Measurements from ENCODE around the gene PRPF8. TPM values are rescaled to one million over a fixed set of nuclear protein-coding genes. Genes with fewer than 3 reads are reported as not detected.
"Not testable (repeated sequence)": the region's sequence is repeated elsewhere in the genome, so short reads cannot be mapped to it uniquely, and the experiment has no call there.

Gene PRPF8
- total and polyA plus RNA-seq, 2 donors (not counting 1 experiment from before 2014, with no cell fraction given): 177 to 423 TPM

GRCh38 chr17:1673041-1673785 is 11.5 kb downstream of the PRPF8 start:
- H3K79me2 ChIP-seq (ENCODE audit: control insufficient read depth, insufficient read depth, low read length): peaks cover 58% of the 10 kb centered on the region
- no peak overlapping the region for H3K27ac ChIP-seq (ENCODE audit: low read length in 2 of 2)
- CTCF ChIA-PET: interaction anchor here (5.2 kb wide), 1 partner anchor 111 kb away, joined by 57 read pairs; no protein-coding TSS in a partner anchor
- TF ChIP-seq, protein P1, sequence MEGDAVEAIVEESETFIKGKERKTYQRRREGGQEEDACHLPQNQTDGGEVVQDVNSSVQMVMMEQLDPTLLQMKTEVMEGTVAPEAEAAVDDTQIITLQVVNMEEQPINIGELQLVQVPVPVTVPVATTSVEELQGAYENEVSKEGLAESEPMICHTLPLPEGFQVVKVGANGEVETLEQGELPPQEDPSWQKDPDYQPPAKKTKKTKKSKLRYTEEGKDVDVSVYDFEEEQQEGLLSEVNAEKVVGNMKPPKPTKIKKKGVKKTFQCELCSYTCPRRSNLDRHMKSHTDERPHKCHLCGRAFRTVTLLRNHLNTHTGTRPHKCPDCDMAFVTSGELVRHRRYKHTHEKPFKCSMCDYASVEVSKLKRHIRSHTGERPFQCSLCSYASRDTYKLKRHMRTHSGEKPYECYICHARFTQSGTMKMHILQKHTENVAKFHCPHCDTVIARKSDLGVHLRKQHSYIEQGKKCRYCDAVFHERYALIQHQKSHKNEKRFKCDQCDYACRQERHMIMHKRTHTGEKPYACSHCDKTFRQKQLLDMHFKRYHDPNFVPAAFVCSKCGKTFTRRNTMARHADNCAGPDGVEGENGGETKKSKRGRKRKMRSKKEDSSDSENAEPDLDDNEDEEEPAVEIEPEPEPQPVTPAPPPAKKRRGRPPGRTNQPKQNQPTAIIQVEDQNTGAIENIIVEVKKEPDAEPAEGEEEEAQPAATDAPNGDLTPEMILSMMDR (IDR thresholded peaks at IDR 0.05): no peak
- TF ChIP-seq EZH2 (IDR thresholded peaks at IDR 0.05; ENCODE audit: borderline replicate concordance, insufficient read depth, low read depth, low read length, poor library complexity, severe bottlenecking): no peak
- H3K4me1 ChIP-seq (ENCODE audit: control insufficient read depth in 2 of 2, insufficient read depth in 2 of 2, low read length in 2 of 2): no peaks in the 10 kb centered on the region
- H3K36me3 ChIP-seq (replicated peaks in 1 of 2; ENCODE audit: control extremely low read depth in 1 of 2, control insufficient read depth in 1 of 2, extremely low read depth in 1 of 2, insufficient read depth in 2 of 2, low read length in 1 of 2): peaks cover 1 to 91% of the 10 kb centered on the region in 2 experiments
- no peaks in the 10 kb centered on the region for H3K27me3 ChIP-seq (replicated peaks in 1 of 4; ENCODE audit: control extremely low read depth in 1 of 4, control insufficient read depth in 3 of 4, insufficient read depth in 4 of 4, low read length in 3 of 4)
- no peak for DNase-seq
- POLR2A ChIA-PET: no interaction called here
- ATAC-seq (ENCODE audit: low read depth): no peak
- intact Hi-C loops (cut with micrococcal nuclease): no loop called here
- no peak overlapping the region for H3K4me3 ChIP-seq (ENCODE audit: control extremely low read depth in 1 of 5, extremely low read depth in 1 of 5, insufficient read depth in 1 of 5, low read depth in 2 of 5, low read length in 4 of 5)
- H3K27ac Mint-ChIP-seq: no peak overlapping the region
- H3K4me1 Mint-ChIP-seq: peaks cover 7% of the 10 kb centered on the region
- 95% methylated on average over 26 of the region's 26 CpGs for WGBS (ENCODE audit: insufficient coverage)
- H3K9me3 Mint-ChIP-seq (ENCODE audit: insufficient read depth): no peaks in the 10 kb centered on the region
- no peak overlapping the region for H3K9ac ChIP-seq (ENCODE audit: low read length)
- H3K4me3 Mint-ChIP-seq: no peak overlapping the region
- peaks cover 79% of the 10 kb centered on the region for H4K20me1 ChIP-seq (ENCODE audit: control insufficient read depth, insufficient read depth, low read length, poor library complexity, severe bottlenecking)
- no peak overlapping the region for H3K4me2 ChIP-seq (replicated peaks; ENCODE audit: low read depth, low read length, poor library complexity, severe bottlenecking)
- H2AFZ ChIP-seq (ENCODE audit: insufficient read depth, low read depth, low read length, poor library complexity, severe bottlenecking): no peak overlapping the region
- H3K9me3 ChIP-seq (ENCODE audit: control extremely low read depth in 1 of 3, control insufficient read depth in 2 of 3, insufficient read depth in 1 of 3, low read length in 2 of 3): no peaks in the 10 kb centered on the region
- no peaks in the 10 kb centered on the region for H3K27me3 Mint-ChIP-seq

GRCh38 chr17:1663934-1664333 is 20.7 kb downstream of the PRPF8 start:
- intact Hi-C loops (cut with micrococcal nuclease); H3K4me3 ChIP-seq (ENCODE audit: control extremely low read depth in 1 of 5, extremely low read depth in 1 of 5, insufficient read depth in 1 of 5, low read depth in 2 of 5, low read length in 4 of 5); DNase-seq; H3K9ac ChIP-seq (ENCODE audit: low read length); H3K4me1 Mint-ChIP-seq; H3K9me3 ChIP-seq (ENCODE audit: control extremely low read depth in 1 of 3, control insufficient read depth in 2 of 3, insufficient read depth in 1 of 3, low read length in 2 of 3); H3K4me3 Mint-ChIP-seq; H3K27me3 ChIP-seq (replicated peaks in 1 of 4; ENCODE audit: control extremely low read depth in 1 of 4, control insufficient read depth in 3 of 4, insufficient read depth in 4 of 4, low read length in 3 of 4); H3K4me2 ChIP-seq (replicated peaks; ENCODE audit: low read depth, low read length, poor library complexity, severe bottlenecking); H3K27ac Mint-ChIP-seq; H3K27ac ChIP-seq (ENCODE audit: low read length in 2 of 2); H3K27me3 Mint-ChIP-seq; ATAC-seq (ENCODE audit: low read depth); H2AFZ ChIP-seq (ENCODE audit: insufficient read depth, low read depth, low read length, poor library complexity, severe bottlenecking); H3K4me1 ChIP-seq (ENCODE audit: control insufficient read depth in 2 of 2, insufficient read depth in 2 of 2, low read length in 2 of 2); H3K9me3 Mint-ChIP-seq (ENCODE audit: insufficient read depth): not testable (repeated sequence)
- whole genome bisulfite sequencing (ENCODE audit: insufficient coverage): no CpG with 5 or more reads among the region's 5 CpGs
- H4K20me1 ChIP-seq (ENCODE audit: control insufficient read depth, insufficient read depth, low read length, poor library complexity, severe bottlenecking): peaks cover 65% of the 10 kb centered on the region
- H3K79me2 ChIP-seq (ENCODE audit: control insufficient read depth, insufficient read depth, low read length): peaks cover 39% of the 10 kb centered on the region
- ChIA-PET CTCF (interaction anchor here (1.2 kb wide), 1 partner anchor 89 kb away, joined by 5 read pairs; no protein-coding TSS in a partner anchor), POLR2A (interaction anchor here (0.7 kb wide), 2 partner anchors 57 to 165 kb away, joined by 6 to 9 read pairs; no protein-coding TSS in a partner anchor)
- peaks cover 19 to 82% of the 10 kb centered on the region in 2 experiments for H3K36me3 ChIP-seq (replicated peaks in 1 of 2; ENCODE audit: control extremely low read depth in 1 of 2, control insufficient read depth in 1 of 2, extremely low read depth in 1 of 2, insufficient read depth in 2 of 2, low read length in 1 of 2)

Measured in B cell (primary cell).